ENCODE measurements around the gene PAGE2.
"Not testable (repeated sequence)": the region's sequence is repeated elsewhere in the genome, so short reads cannot be mapped to it uniquely, and the experiment has no call there.

Gene PAGE2

GRCh38 chrX:55123900-55124299 lies 35.1 kb downstream of the PAGE2 start:
- no peak for DNase-seq (ENCODE audit: low read depth in 3 of 3)

GRCh38 chrX:55127692-55128091 lies 38.9 kb downstream of the PAGE2 start:
- no peak for DNase-seq (ENCODE audit: low read depth in 3 of 3)

- no peak for DNase-seq (ENCODE audit: low read depth in 3 of 3)
These were observed 40.5 kb downstream of the PAGE2 start for GRCh38 chrX:55129361-55129760.

- DNase-seq (ENCODE audit: low read depth in 3 of 3) = no peak
These were observed 41.7 kb downstream of the PAGE2 start for GRCh38 chrX:55130481-55130880.

GRCh38 chrX:55132416-55132815 lies 43.6 kb downstream of the PAGE2 start:
- no peak for DNase-seq (ENCODE audit: low read depth in 3 of 3)

- peak in 1 of 3 experiments; percentile 9 for DNase-seq (ENCODE audit: low read depth in 3 of 3)
These were observed 46.4 kb downstream of the PAGE2 start for GRCh38 chrX:55135171-55135570.

- DNase-seq (ENCODE audit: low read depth in 3 of 3) = not testable (repeated sequence)
These were observed 52.0 kb downstream of the PAGE2 start for GRCh38 chrX:55140800-55141199.
